Mucosa of descending colon (tissue), 3 donors: ENCODE data around the gene RASGEF1C. TPM values are rescaled to one million over a fixed set of nuclear protein-coding genes. Genes with fewer than 3 reads are reported as not detected.
A peak's percentile ranks its signal among the peaks of the same experiment; 100 is the strongest.

Experiments used
- ATAC-seq: fragments of 200-7000 bp; cut with Tn5 transposase; one replicate; pipeline ENCODE4 v1.9.1; 2020; ENCODE audit warnings: mild to moderate bottlenecking, moderate library complexity
- DNase-seq, 3 donors: peaks; one replicate each; pipeline ENCODE4 v3.0.0-alpha.2; 2020
- H3K36me3 ChIP-seq: fragments of 200-600 bp; one replicate; pipeline ENCODE4 v1.8.0; 2021; ENCODE audit warnings: low read depth, mild to moderate bottlenecking
- H3K4me1 ChIP-seq: fragments of 200-600 bp; one replicate; pipeline ENCODE4 v1.8.0; 2021; ENCODE audit warnings: low read depth, mild to moderate bottlenecking
- H3K4me3 ChIP-seq: fragments of 200-600 bp; one replicate; pipeline ENCODE4 v1.8.0; 2021; ENCODE audit warnings: mild to moderate bottlenecking
- H3K9me3 ChIP-seq: fragments of 200-600 bp; one replicate; pipeline ENCODE4 v1.8.0; 2021; ENCODE audit warnings: mild to moderate bottlenecking
- intact Hi-C, 2 donors: fragments of 100-400 bp; cut with DNase I in 1 of 2; cut with micrococcal nuclease in 1 of 2; formaldehyde crosslinking; loops; one replicate each; pipeline versions ENCODE4 v1.11.0 to v1.11.1; 2022; cut with DNase I, micrococcal nuclease
- total RNA-seq, 3 donors: library from RNA; stranded (reverse); fragmentation: NEBNext Ultra II Directional in 2 of 3; extraction: Animal tissue kit (Norgen Biotek cat#: 25700) in 2 of 3; gene quantifications; one replicate each; pipeline versions ENCODE4 v1.2.1 to v1.2.4, GENCODE V29; 2021 to 2023
- TF ChIP-seq, protein P1 (sequence below): fragments of 200-600 bp; IDR thresholded peaks from one replicate; pipeline ENCODE4 v1.8.0; 2022; ENCODE audit warnings: antibody characterized with exemption, mild to moderate bottlenecking
- donor health status: DM: no; HTN: no; CAD: no; lungs with moderate emphysema.
- donor health status: DM: no; HTN: no; CAD: no.
- donor health status: DM: no; HTN: yes; CAD: no.

The RASGEF1C gene
- total RNA-seq, 3 donors from 2014 or later = 0.17 to 1.9 (median 0.65) TPM

DNA sequence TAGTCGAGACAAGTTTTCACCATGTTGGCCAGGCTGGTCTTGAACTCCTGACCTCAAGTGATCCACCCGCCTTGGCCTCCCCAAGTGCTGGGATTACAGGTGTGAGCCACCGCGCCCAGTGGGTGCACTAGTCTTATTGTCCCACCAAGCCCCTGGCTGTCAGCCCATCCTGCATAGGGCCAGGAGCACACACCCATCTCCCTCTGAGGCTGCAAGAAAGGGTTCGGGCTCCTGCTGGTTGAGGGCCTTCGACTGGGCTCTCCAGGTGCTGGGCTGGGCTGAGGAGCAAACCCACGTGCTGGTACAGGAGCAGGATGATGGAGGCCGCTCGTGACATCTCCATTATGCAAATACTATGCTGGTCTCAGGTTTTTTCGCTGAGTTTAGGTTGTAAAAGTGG, 112.4 kb downstream of the RASGEF1C start:
- ATAC-seq (no peak), DNase-seq (no peak)
- H3K4me3 ChIP-seq = no peak overlapping the region
- no peaks in the 10 kb centered on the region for H3K36me3 ChIP-seq
- H3K4me1 ChIP-seq = peaks cover 3% of the 10 kb centered on the region
- H3K9me3 ChIP-seq = no peaks in the 10 kb centered on the region
- TF ChIP-seq, protein P1, sequence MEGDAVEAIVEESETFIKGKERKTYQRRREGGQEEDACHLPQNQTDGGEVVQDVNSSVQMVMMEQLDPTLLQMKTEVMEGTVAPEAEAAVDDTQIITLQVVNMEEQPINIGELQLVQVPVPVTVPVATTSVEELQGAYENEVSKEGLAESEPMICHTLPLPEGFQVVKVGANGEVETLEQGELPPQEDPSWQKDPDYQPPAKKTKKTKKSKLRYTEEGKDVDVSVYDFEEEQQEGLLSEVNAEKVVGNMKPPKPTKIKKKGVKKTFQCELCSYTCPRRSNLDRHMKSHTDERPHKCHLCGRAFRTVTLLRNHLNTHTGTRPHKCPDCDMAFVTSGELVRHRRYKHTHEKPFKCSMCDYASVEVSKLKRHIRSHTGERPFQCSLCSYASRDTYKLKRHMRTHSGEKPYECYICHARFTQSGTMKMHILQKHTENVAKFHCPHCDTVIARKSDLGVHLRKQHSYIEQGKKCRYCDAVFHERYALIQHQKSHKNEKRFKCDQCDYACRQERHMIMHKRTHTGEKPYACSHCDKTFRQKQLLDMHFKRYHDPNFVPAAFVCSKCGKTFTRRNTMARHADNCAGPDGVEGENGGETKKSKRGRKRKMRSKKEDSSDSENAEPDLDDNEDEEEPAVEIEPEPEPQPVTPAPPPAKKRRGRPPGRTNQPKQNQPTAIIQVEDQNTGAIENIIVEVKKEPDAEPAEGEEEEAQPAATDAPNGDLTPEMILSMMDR = no peak
- intact Hi-C loops = no loop called here

DNA sequence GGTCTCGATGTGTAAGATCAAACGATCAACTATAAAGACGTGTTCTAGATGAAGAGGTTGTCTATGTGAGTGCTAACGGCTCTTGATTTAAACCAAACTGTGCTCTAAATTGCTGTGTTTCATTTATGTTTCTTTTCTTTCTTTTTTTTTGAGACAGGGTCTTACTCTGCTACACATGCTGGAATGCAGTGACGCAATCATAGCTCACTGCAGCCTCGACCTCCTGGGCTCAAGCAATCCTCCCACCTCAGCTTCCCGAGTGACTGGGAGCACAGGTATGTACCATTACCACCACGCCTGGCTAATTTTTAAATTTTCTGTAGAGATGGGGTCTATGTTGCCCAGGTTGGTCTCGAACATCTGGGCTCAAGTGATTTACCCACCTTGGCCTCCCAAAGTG, 113.5 kb downstream of the RASGEF1C start:
- Histone ChIP-seq H3K9me3 (no peaks in the 10 kb centered on the region), H3K4me1 (peaks cover 4% of the 10 kb centered on the region), H3K4me3 (no peak overlapping the region), H3K36me3 (no peaks in the 10 kb centered on the region)
- intact Hi-C loops = no loop called here
- DNase-seq (no peak), ATAC-seq (no peak)
- TF ChIP-seq, protein P1 = no peak

DNA sequence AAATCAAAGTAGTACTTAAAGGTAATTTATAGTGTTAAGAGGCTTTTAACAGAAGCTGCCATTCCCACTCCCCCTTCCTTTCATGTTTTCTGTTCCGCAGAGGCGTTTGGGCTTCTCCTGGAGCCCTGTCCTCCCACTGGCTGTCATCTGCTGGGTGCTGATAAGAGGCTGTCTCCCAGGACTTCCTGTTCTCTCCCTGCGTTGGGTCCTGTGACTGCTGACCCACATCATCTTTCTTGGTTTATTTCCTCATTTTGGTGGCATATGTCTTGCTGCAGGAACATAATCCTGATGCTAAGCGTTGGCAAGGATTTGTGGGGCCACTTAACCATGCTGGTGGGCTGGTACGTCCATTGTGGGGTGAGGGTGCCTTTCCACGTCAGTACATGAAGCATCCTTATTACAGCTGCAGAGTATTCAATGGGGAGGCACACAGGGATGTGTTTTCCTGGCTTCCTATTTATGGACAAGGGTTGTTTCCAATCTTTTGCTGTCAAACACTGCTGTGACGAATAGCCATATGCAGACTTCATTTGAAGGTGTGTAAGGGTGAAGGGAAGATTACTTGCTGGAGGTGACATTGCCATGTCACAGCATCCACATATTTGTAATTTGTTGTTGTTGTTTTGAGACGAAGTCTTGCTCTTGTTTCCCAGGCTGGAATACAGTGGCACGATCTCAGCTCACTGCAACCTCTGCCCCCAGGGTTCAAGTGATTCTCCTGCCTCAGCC, 115.2 kb downstream of the RASGEF1C start:
- DNase-seq = peak in 1 of 3 donors; percentile 24
- no peak for ATAC-seq
- TF ChIP-seq, protein P1 = no peak
- H3K9me3 ChIP-seq = no peaks in the 10 kb centered on the region
- intact Hi-C loops = no loop called here
- H3K36me3 ChIP-seq = no peaks in the 10 kb centered on the region
- no peak overlapping the region for H3K4me3 ChIP-seq
- H3K4me1 ChIP-seq = peaks cover 4% of the 10 kb centered on the region

DNA sequence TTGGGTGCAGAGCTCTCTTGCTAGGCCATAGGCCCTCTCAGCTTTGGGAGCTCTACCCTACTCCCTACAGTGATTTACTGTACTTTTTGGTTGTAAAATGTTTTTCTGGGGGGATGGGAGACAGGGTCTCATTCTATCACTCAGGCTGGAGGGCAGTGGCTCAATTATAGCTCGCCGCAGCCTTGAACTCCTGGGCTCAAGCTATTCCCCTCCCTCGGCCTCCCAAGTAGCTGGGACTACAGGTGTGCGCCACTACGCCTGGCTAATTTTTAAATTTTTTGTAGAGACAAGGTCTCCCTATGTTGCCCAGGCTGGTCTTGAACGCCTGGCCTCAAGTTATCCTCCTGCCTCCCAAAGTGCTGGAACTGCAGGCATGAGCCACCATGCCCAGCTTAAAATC, 115.8 kb downstream of the RASGEF1C start:
- intact Hi-C loops = no loop called here
- Histone ChIP-seq H3K9me3 (no peaks in the 10 kb centered on the region), H3K36me3 (no peaks in the 10 kb centered on the region), H3K4me1 (peaks cover 4% of the 10 kb centered on the region), H3K4me3 (no peak overlapping the region)
- TF ChIP-seq, protein P1 = no peak
- DNase-seq (no peak), ATAC-seq (no peak)

DNA sequence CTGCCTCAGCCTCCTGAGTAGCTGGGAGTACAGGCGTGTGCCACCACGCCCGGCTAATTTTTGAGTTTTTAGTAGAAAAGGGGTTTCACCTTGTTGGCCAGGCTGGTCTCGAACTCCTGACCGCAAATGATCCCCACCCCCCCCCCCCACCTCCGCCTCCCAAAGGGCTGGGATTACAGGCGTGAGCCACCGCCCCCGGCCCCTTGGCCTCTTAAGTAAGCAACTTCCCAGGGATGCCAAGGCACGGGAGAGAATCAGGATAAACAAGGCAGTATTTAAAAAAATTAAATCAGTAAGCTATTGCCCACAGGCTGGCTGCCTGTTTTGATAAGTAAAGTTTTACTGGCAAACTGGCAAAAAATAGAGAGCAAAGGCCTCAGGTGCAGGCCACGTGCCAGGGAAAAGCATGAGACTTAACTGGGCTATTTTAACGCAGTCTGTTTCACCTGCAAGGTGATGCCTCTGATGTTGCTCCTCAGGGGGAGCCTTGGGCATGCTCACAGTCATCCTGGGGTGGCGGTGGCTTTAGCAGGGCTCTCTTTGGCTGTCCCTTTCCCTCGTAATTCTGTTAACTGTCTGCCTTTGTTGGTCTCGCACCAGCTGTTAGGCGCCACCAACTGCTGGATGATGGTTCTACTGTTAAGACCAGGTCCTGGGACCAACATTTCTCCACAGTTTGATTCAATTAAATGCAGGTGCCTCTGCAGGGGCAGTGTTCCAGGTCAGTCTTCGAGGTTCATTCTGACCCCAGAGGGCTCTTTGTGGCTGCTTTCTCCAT, 118.1 kb downstream of the RASGEF1C start:
- ATAC-seq (peak; percentile 78), DNase-seq (peak; percentile 50 to 63 (median 54))
- H3K4me3 ChIP-seq = no peak overlapping the region
- H3K36me3 ChIP-seq = no peaks in the 10 kb centered on the region
- no peaks in the 10 kb centered on the region for H3K9me3 ChIP-seq
- peaks cover 4% of the 10 kb centered on the region for H3K4me1 ChIP-seq
- TF ChIP-seq, protein P1 = no peak
- intact Hi-C loops = no loop called here
